ENCODE measurements around the gene TARBP1.
A peak's percentile ranks its signal among the peaks of the same experiment; 100 is the strongest.

Gene TARBP1

GRCh38 chr1:234499119-234499942, 20.4 kb upstream of the TARBP1 start:
- H3K4me1 Mint-ChIP-seq (ENCODE audit: low read depth): peaks cover 75% of the 10 kb centered on the region

GRCh38 chr1:234498448-234499118, 19.6 kb upstream of the TARBP1 start:
- H3K27ac Mint-ChIP-seq: peak overlapping the region; percentile 82
- no peaks in the 10 kb centered on the region for H3K27me3 Mint-ChIP-seq (ENCODE audit: low read depth)
- H3K4me1 Mint-ChIP-seq (ENCODE audit: low read depth): peaks cover 74% of the 10 kb centered on the region
- H3K4me3 Mint-ChIP-seq: peak overlapping the region; percentile 25
- peaks cover 7% of the 10 kb centered on the region for H3K9me3 Mint-ChIP-seq
- peaks cover 6% of the 10 kb centered on the region for H3K36me3 Mint-ChIP-seq (ENCODE audit: low read depth)
- no peak for DNase-seq (ENCODE audit: low spot score)

More at GRCh38 chr1:234499119-234499942, 20.4 kb upstream of the TARBP1 start:
- peaks cover 9% of the 10 kb centered on the region for H3K36me3 Mint-ChIP-seq (ENCODE audit: low read depth)
- peak; percentile 82 for DNase-seq (ENCODE audit: low spot score)
- H3K9me3 Mint-ChIP-seq: peaks cover 14% of the 10 kb centered on the region
- H3K27me3 Mint-ChIP-seq (ENCODE audit: low read depth): no peaks in the 10 kb centered on the region
- peak overlapping the region; percentile 25 for H3K4me3 Mint-ChIP-seq
- H3K27ac Mint-ChIP-seq: peak overlapping the region; percentile 82

GRCh38 chr1:234497589-234497988, 18.6 kb upstream of the TARBP1 start:
- Mint-ChIP-seq H3K27ac (no peak overlapping the region), H3K4me3 (no peak overlapping the region), H3K9me3 (no peaks in the 10 kb centered on the region), H3K27me3 (ENCODE audit: low read depth) (no peaks in the 10 kb centered on the region), H3K36me3 (ENCODE audit: low read depth) (peaks cover 2% of the 10 kb centered on the region), H3K4me1 (ENCODE audit: low read depth) (peaks cover 68% of the 10 kb centered on the region)
- DNase-seq (ENCODE audit: low spot score): no peak

- no peak for DNase-seq (ENCODE audit: low spot score)
- peak overlapping the region; percentile 63 for H3K4me3 Mint-ChIP-seq
- H3K9me3 Mint-ChIP-seq: no peaks in the 10 kb centered on the region
- peaks cover 67% of the 10 kb centered on the region for H3K4me1 Mint-ChIP-seq (ENCODE audit: low read depth)
- peak overlapping the region; percentile 88 for H3K27ac Mint-ChIP-seq
- peaks cover 2% of the 10 kb centered on the region for H3K36me3 Mint-ChIP-seq (ENCODE audit: low read depth)
- H3K27me3 Mint-ChIP-seq (ENCODE audit: low read depth): no peaks in the 10 kb centered on the region
Measured at GRCh38 chr1:234495231-234495990, 16.4 kb upstream of the TARBP1 start.

- Mint-ChIP-seq H3K4me1 (ENCODE audit: low read depth) (peaks cover 64% of the 10 kb centered on the region), H3K9me3 (no peaks in the 10 kb centered on the region), H3K4me3 (no peak overlapping the region), H3K27ac (no peak overlapping the region), H3K36me3 (ENCODE audit: low read depth) (peaks cover 2% of the 10 kb centered on the region), H3K27me3 (ENCODE audit: low read depth) (no peaks in the 10 kb centered on the region)
- DNase-seq (ENCODE audit: low spot score): no peak
Measured at GRCh38 chr1:234494049-234494448, 15.1 kb upstream of the TARBP1 start.

GRCh38 chr1:234490793-234491479, 12.0 kb upstream of the TARBP1 start:
- H3K4me1 Mint-ChIP-seq (ENCODE audit: low read depth): peaks cover 68% of the 10 kb centered on the region
- peak overlapping the region; percentile 66 for H3K4me3 Mint-ChIP-seq
- H3K36me3 Mint-ChIP-seq (ENCODE audit: low read depth): no peaks in the 10 kb centered on the region
- no peaks in the 10 kb centered on the region for H3K9me3 Mint-ChIP-seq
- H3K27ac Mint-ChIP-seq: peak overlapping the region; percentile 75
- no peak for DNase-seq (ENCODE audit: low spot score)
- H3K27me3 Mint-ChIP-seq (ENCODE audit: low read depth): no peaks in the 10 kb centered on the region

- peak overlapping the region; percentile 56 for H3K27ac Mint-ChIP-seq
- no peak for DNase-seq (ENCODE audit: low spot score)
- H3K36me3 Mint-ChIP-seq (ENCODE audit: low read depth): no peaks in the 10 kb centered on the region
- peaks cover 56% of the 10 kb centered on the region for H3K4me1 Mint-ChIP-seq (ENCODE audit: low read depth)
- H3K27me3 Mint-ChIP-seq (ENCODE audit: low read depth): no peaks in the 10 kb centered on the region
- H3K9me3 Mint-ChIP-seq: no peaks in the 10 kb centered on the region
- peak overlapping the region; percentile 8 for H3K4me3 Mint-ChIP-seq
Measured at GRCh38 chr1:234489698-234490077, 10.7 kb upstream of the TARBP1 start.

GRCh38 chr1:234489007-234489697, 10.2 kb upstream of the TARBP1 start:
- Mint-ChIP-seq H3K4me1 (ENCODE audit: low read depth) (peaks cover 51% of the 10 kb centered on the region), H3K27me3 (ENCODE audit: low read depth) (no peaks in the 10 kb centered on the region), H3K36me3 (ENCODE audit: low read depth) (no peaks in the 10 kb centered on the region), H3K27ac (peak overlapping the region; percentile 91), H3K9me3 (no peaks in the 10 kb centered on the region), H3K4me3 (peak overlapping the region; percentile 17)
- no peak for DNase-seq (ENCODE audit: low spot score)

- Mint-ChIP-seq H3K36me3 (ENCODE audit: low read depth) (no peaks in the 10 kb centered on the region), H3K4me1 (ENCODE audit: low read depth) (peaks cover 47% of the 10 kb centered on the region), H3K4me3 (peak overlapping the region; percentile 75), H3K27me3 (ENCODE audit: low read depth) (no peaks in the 10 kb centered on the region), H3K27ac (peak overlapping the region; percentile 91), H3K9me3 (no peaks in the 10 kb centered on the region)
- DNase-seq (ENCODE audit: low spot score): peak; percentile 66
Measured at GRCh38 chr1:234488054-234489006, 9.4 kb upstream of the TARBP1 start.

GRCh38 chr1:234486858-234487840, 8.2 kb upstream of the TARBP1 start:
- peak overlapping the region; percentile 75 for H3K4me3 Mint-ChIP-seq
- no peak for DNase-seq (ENCODE audit: low spot score)
- H3K27me3 Mint-ChIP-seq (ENCODE audit: low read depth): peaks cover 7% of the 10 kb centered on the region
- peak overlapping the region; percentile 91 for H3K27ac Mint-ChIP-seq
- peaks cover 47% of the 10 kb centered on the region for H3K4me1 Mint-ChIP-seq (ENCODE audit: low read depth)
- H3K9me3 Mint-ChIP-seq: no peaks in the 10 kb centered on the region
- H3K36me3 Mint-ChIP-seq (ENCODE audit: low read depth): no peaks in the 10 kb centered on the region

- Mint-ChIP-seq H3K4me1 (ENCODE audit: low read depth) (peaks cover 31% of the 10 kb centered on the region), H3K36me3 (ENCODE audit: low read depth) (no peaks in the 10 kb centered on the region), H3K9me3 (no peaks in the 10 kb centered on the region), H3K27ac (no peak overlapping the region), H3K4me3 (no peak overlapping the region), H3K27me3 (ENCODE audit: low read depth) (peaks cover 7% of the 10 kb centered on the region)
- DNase-seq (ENCODE audit: low spot score): no peak
Measured at GRCh38 chr1:234484991-234485739, 6.2 kb upstream of the TARBP1 start.
